Spleen (tissue), 11 donors: Measurements from ENCODE around the gene TBC1D19. TPM values are rescaled to one million over a fixed set of nuclear protein-coding genes. Genes with fewer than 3 reads are reported as not detected.

Experiments
- DNase-seq: peaks from one replicate; pipeline ENCODE4 v3.0.0-alpha.2; 2020
- H3K27ac ChIP-seq, 8 donors: fragments of 200-600 bp; sonication (generic) in 7 of 8; 1 replicate in 4 of 8; 2 replicates in 4 of 8; pipeline versions ENCODE4 v1.5.0 to v1.8.0; 2016 to 2021; ENCODE audit warnings: inconsistent platforms in 4 of 8, mild to moderate bottlenecking in 4 of 8, moderate library complexity in 1 of 8
- H3K27me3 ChIP-seq, 7 donors: fragments of 200-600 bp; sonication (generic) in 6 of 7; replicated peaks in 1 of 7; 1 replicate in 4 of 7; 2 replicates in 3 of 7; pipeline versions ENCODE4 v1.5.0 to v1.8.0; 2016 to 2021; ENCODE audit warnings: inconsistent platforms in 3 of 7, mild to moderate bottlenecking in 1 of 7
- H3K36me3 ChIP-seq, 6 donors: fragments of 200-600 bp; sonication (generic) in 5 of 6; 1 replicate in 4 of 6; 2 replicates in 2 of 6; pipeline versions ENCODE4 v1.5.0 to v1.8.0; 2016 to 2021; ENCODE audit warnings: inconsistent platforms in 2 of 6
- H3K4me1 ChIP-seq, 6 donors: fragments of 200-600 bp; sonication (generic) in 5 of 6; 1 replicate in 3 of 6; 2 replicates in 3 of 6; pipeline versions ENCODE4 v1.5.0 to v1.8.0; 2016 to 2021; ENCODE audit warnings: inconsistent platforms in 3 of 6
- H3K4me3 ChIP-seq, 8 donors: fragments of 200-600 bp; sonication (generic) in 7 of 8; 1 replicate in 4 of 8; 2 replicates in 4 of 8; pipeline versions ENCODE4 v1.5.0 to v1.8.0; 2016 to 2021; ENCODE audit warnings: inconsistent platforms in 4 of 8, mild to moderate bottlenecking in 4 of 8, moderate library complexity in 2 of 8
- H3K9me3 ChIP-seq, 8 donors: fragments of 200-600 bp; sonication (generic) in 7 of 8; 1 replicate in 4 of 8; 2 replicates in 4 of 8; pipeline versions ENCODE4 v1.5.0 to v1.8.0; 2016 to 2021; ENCODE audit warnings: inconsistent platforms in 4 of 8
- CTCF ChIP-seq, 11 experiments: fragments of 200-600 bp in 7 of 11; fragments of 450-650 bp in 4 of 11; sonication (generic) in 4 of 11; IDR thresholded peaks in 8 of 11; conservative IDR thresholded peaks in 3 of 11; 1 replicate in 7 of 11; 2 replicates in 4 of 11; pipeline versions ENCODE4 v1.4.0 to v1.8.0; 2016 to 2021; ENCODE audit warnings: antibody characterized with exemption in 11 of 11, inconsistent platforms in 4 of 11, mild to moderate bottlenecking in 1 of 11
- POLR2A ChIP-seq, 3 donors: fragments of 450-650 bp; IDR thresholded peaks; one replicate each; pipeline ENCODE4 v1.5.1; 2017; ENCODE audit warnings: antibody characterized with exemption in 3 of 3, mild to moderate bottlenecking in 1 of 3
- POLR2AphosphoS5 ChIP-seq, 3 donors: sonication (generic); formaldehyde crosslinking; IDR thresholded peaks; one replicate each; pipeline ENCODE4 v1.5.1; 2017; ENCODE audit warnings: antibody characterized with exemption in 3 of 3
- WGBS, 5 donors: extraction: QIAGEN DNeasy Blood & Tissue Kit in 3 of 5; methylation state at CpG; one replicate each; pipeline versions ENCODE4 v1.1.5 to v1.1.7; 2013 to 2018; 5-methylcytosine and 5-hydroxymethylcytosine counted together
- intact Hi-C: fragments of 100-400 bp; cut with DNase I; formaldehyde crosslinking; loops from one replicate; pipeline ENCODE4 v1.15.0; 2023; ENCODE audit warnings: low total_unique reads
- polyA plus RNA-seq, 3 donors: library from polyadenylated mRNA; stranded (reverse); fragments of 200-250 nt; gene quantifications; one replicate each; pipeline ENCODE4 v1.2.1, GENCODE V29; 2013
- small RNA-seq, 4 donors: library from RNA; depleted of rRNA; stranded (forward); fragments of <200 nt; gene quantifications; one replicate each; pipeline ENCODE3, GENCODE V24; 2016
- total RNA-seq, 7 donors: library from RNA; depleted of rRNA in 3 of 7; stranded (reverse); fragments of >200 nt in 3 of 7; fragmentation: NEBNext Ultra II Directional in 4 of 7; extraction: Animal tissue kit (Norgen Biotek cat#: 25700) in 4 of 7; gene quantifications; one replicate each; pipeline versions ENCODE4 v1.1.0 to v1.2.1, GENCODE V29; 2016 to 2021
- donor health status: healthy with polysubstance abuse.
- donor health status: DM: no; HTN: no; CAD: no; lungs with moderate emphysema.
- donor health status: DM: no; HTN: no; CAD: no.
- donor health status: Bipolar disorder and iron deficiency.
- donor health status: healthy.
- donor health status: DM: no; HTN: no; CAD: no.
- donor health status: DM: yes; HTN: yes; CAD: no.

TBC1D19 gene
- total and polyA plus RNA-seq, 10 donors: 1.1 to 18.0 (median 8.4) TPM

- DNase-seq: no peak
- intact Hi-C loops: no loop called here
- H3K27ac ChIP-seq: no peak overlapping the region
- peaks cover 0 to 15% (median 2%) of the 10 kb centered on the region in 6 donors for H3K4me1 ChIP-seq
- peaks cover 0 to 8% (median 0%) of the 10 kb centered on the region in 7 donors for H3K27me3 ChIP-seq
- TF ChIP-seq CTCF (IDR thresholded peaks at IDR 0.05 in 8 of 11, conservative IDR thresholded peaks at IDR 0.05 in 3 of 11): no peak
- TF ChIP-seq POLR2A (IDR thresholded peaks at IDR 0.05): no peak
- no peak for TF ChIP-seq POLR2AphosphoS5 (IDR thresholded peaks at IDR 0.05)
- 93 to 97% (median 94%) methylated on average over 26 of the region's 26 CpGs for WGBS, 5 donors
- H3K9me3 ChIP-seq: peaks cover 0 to 7% (median 0%) of the 10 kb centered on the region in 8 donors
- H3K36me3 ChIP-seq: no peaks in the 10 kb centered on the region
- H3K4me3 ChIP-seq: no peak overlapping the region
Measured at GRCh38 chr4:26804451-26804850, 220.6 kb downstream of the TBC1D19 start.

GRCh38 chr4:26804925-26805324 is 221.0 kb downstream of the TBC1D19 start:
- H3K27ac ChIP-seq: no peak overlapping the region
- no peak overlapping the region for H3K4me3 ChIP-seq
- TF ChIP-seq POLR2A (IDR thresholded peaks at IDR 0.05) (no peak), POLR2AphosphoS5 (IDR thresholded peaks at IDR 0.05) (no peak), CTCF (IDR thresholded peaks at IDR 0.05 in 8 of 11, conservative IDR thresholded peaks at IDR 0.05 in 3 of 11) (no peak)
- no peak for DNase-seq
- intact Hi-C loops: no loop called here
- H3K36me3 ChIP-seq: no peaks in the 10 kb centered on the region
- peaks cover 0 to 3% (median 0%) of the 10 kb centered on the region in 8 donors for H3K9me3 ChIP-seq
- peaks cover 0 to 15% (median 2%) of the 10 kb centered on the region in 6 donors for H3K4me1 ChIP-seq
- H3K27me3 ChIP-seq: peaks cover 0 to 13% (median 0%) of the 10 kb centered on the region in 7 donors
- 77 to 90% (median 83%) methylated on average over 10 of the region's 10 CpGs for WGBS, 5 donors

Small RNA genes lying within 50 kb of the gene (small RNA-seq; reads per million reads assigned to genes)
- gene RF00284: 0 to 0.07 (median 0) reads per million in 4 donors

Other genes starting within 250 kb of the TBC1D19 start
- gene CCKAR, start 93.6 kb upstream of the TBC1D19 start, total RNA-seq: not detected
- not detected for gene CCKAR, start 93.6 kb upstream of the TBC1D19 start, polyA plus RNA-seq